Stimulated activated CD4-positive, alpha-beta T cell treated with anti-CD3 and anti-CD28 coated beads, Interleukin-4, amount 100 ng/mL, for 4 hours (primary cell): Measurements from ENCODE around the gene OARD1.

Experiments
- DNase-seq, 2 experiments: peaks; one replicate each; pipeline ENCODE4 v3.0.0-alpha.2; 2020

The OARD1 gene

GRCh38 chr6:41046084-41046483 is 26.1 kb downstream of the OARD1 start:
- DNase-seq = no peak

- no peak for DNase-seq
These were observed 26.5 kb downstream of the OARD1 start for GRCh38 chr6:41045664-41046063.

- no peak for DNase-seq
These were observed 29.0 kb downstream of the OARD1 start for GRCh38 chr6:41043151-41043550.

GRCh38 chr6:41042226-41043055 is 29.7 kb downstream of the OARD1 start, which contains the start of gene TSPO2:
TSPO2 (plus strand) TSS chr6:41042467; CDS start chr6:41042986, 519 bp downstream.
- no peak for DNase-seq

- DNase-seq = no peak
These were observed 31.1 kb downstream of the OARD1 start for GRCh38 chr6:41040940-41041536.

GRCh38 chr6:41040101-41040939 is 31.8 kb downstream of the OARD1 start:
- no peak for DNase-seq

DNA sequence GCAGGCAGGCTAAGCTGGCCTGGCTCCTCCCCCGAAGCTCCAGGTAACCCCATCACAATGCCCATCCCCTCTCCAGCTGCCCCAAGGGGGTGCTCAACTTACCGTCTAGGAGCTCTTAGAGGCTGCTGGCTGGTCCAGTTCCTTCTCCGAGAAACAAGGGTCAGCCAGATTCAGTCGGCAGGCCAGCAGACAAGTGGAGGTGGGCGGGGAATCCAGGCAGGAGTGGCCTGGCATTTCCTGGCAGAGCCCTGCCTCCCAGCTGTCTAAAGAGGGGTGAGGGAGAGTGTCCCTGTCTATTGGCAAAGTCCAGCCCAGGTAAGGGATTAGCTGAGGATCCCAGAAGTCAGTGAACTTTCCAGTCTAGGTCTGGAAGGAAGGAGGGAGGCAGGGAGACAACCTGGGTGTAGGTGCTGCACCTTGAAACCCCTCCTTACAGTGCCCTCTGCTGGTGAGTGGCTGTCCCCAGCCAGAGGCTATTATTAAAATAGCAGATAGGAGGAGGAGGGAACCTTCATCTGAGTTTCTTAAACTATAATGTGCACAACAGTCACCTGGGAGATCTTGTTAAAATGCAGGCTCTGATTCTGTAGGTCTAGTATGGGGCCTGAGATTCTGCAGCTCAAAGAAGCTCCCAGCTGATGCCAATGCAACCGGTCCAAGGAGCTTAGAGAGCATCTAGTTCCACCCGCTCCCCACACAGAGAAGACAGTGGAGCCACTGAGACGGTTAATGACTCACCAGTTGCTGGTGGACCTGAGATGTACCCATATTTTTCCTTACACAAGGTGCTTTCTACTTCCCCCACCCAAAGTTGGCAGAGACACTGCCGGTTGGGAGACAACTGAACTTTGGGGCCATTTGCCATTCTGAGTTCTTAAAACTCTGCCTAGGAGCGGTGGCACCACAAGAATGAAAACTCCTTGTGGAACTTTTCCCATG is 32.8 kb downstream of the OARD1 start, which contains the start of gene UNC5CL:
TSS of gene UNC5CL (minus strand) at position 162 of the 939 bp plus-strand sequence. CDS start 4,147 bp downstream, outside the sequence.
- peak; percentile 42 to 46 for DNase-seq

DNA sequence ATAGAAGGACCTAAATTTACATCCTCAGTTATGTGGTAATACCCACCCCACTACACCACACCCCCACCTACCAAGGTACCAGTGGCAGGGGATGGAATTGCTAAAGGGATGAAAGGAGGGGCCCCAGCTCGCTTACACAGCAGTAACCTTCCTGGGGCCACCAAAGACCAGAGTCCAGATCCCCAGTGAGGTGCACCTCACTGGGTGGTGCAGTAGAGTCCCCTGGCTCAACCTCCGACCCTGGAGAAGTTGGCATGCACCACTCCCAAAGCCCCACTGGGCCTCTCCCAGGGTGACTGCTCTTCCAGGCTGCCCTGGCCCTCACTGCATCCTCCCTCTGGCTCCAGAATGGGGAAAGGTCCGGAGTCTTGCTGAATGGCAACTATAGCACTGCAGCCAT is 34.0 kb downstream of the OARD1 start:
- DNase-seq = no peak

GRCh38 chr6:41037107-41037900 is 34.9 kb downstream of the OARD1 start:
- DNase-seq = no peak

DNA sequence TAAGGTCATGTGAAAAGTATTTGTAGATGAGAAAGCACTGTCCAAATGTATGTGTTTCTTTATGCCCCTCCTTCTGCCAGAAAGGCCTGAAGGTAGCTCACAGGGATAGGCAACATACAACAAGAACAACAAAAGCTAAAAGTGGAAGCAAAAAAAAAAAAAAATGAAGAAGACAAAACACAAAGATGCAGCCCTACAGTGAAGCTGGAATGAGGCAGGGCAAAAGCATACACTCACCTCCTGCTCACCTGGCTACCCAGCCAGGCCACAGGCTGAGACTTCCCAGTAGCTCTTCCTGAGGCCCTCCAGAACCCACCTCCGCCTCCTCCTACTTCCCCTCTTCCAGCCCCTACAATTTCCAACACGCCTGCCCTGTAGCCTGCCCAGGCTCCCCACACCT is 35.6 kb downstream of the OARD1 start:
- DNase-seq = no peak

- no peak for DNase-seq
These were observed 36.0 kb downstream of the OARD1 start for GRCh38 chr6:41036186-41036585.

GRCh38 chr6:41033776-41034175 is 38.4 kb downstream of the OARD1 start:
- no peak for DNase-seq

- no peak for DNase-seq
These were observed 39.3 kb downstream of the OARD1 start for GRCh38 chr6:41032830-41033229.

DNA sequence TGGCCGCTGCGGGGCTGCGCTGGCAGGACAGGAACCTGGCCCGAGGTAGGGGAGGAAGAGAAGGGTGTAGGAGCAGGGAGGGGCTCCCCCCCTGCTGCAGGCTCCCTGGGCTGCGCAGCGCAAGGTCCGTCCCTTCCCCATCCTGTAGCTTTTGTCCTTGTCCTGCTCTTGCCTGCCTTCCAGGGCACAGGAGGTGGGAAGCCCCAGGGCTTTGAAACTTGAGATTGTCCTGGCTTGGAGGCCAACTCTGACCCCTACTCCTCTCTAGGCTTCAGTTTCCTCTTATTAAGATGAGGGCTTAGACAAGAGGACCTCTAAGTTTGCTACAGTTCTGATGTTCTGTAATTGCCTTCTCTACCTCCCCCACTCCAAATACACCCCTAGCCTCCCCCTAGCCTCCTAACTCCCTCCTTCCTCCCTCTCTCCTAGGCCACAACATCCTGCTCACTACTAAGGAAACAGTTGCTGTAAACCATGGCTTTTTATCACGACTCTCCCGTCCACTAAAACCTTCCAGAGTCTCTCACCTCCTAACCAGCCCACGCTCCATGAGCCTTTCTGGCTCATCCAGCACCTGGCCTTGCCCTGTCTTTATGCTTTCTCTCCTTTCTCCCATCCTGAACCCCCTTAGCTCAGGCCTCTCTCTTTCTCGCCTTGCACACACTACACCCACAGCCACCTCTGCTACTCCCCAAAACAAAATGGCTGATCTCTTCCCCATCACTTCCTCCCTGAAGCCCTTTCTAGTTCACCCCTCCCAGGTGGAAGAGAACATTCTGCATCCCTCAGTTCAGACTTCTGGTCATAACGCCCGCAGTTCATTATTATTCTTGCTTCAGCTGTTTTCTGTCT is 43.4 kb downstream of the OARD1 start:
- DNase-seq = no peak

DNA sequence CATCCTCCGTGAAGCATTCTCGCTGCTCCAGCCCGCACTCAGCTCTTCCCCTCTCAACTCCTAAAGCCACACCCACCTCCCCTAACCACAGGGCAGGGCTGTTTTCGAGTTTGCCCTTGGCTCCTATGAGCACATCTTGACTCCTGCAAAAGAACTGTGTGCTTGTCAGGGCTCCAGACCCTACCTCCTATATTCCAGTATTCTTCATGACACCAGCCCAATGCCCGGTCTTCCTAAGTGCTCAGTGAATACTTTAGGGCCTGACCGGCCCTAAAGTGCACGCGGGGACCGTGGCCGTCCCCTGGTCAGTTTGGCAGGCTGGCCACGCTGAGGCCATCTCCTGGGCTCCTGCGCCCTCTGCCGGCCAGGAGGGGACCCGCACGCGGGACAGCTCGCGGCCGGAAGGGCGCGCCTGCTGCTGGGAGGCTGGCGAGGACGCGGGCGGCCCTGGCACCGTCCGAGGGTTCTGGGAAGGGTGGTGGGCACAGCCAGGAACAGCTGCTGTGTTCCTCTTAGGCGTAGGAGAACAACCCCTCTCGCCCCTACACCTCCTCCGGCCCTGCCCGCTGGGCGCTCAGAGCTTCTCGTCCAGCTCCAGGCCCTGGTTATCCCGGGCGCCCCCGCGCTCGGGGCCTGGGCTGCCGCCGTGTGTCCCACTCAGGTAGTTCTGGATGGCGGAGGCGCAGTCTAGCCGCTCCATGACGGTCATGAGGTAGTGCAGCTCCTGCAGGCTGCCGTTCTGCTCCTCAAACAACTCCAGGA is 44.2 kb downstream of the OARD1 start:
- DNase-seq = peak; percentile 46 to 76

- no peak for DNase-seq
These were observed 44.9 kb downstream of the OARD1 start for GRCh38 chr6:41027241-41027640.

GRCh38 chr6:41025966-41026530 is 46.1 kb downstream of the OARD1 start:
- no peak for DNase-seq

DNA sequence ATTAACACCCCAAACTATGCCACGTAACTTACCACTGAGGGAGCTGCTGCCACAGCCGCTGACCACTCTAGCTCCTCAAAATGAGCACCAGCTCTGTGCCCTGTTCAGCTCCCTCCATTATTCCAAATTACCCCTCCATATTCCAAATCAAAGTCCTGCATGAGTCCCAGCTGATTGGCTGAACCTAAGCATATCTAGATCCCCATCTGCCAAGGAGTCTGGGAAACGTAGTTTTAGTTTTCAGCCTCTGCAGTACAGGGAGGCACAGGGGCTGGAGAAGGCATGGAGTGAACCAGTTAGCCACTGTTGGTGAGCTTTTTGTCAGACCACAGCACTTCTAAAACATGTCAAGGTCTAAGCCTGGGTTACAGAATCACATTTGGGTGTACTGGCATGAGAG is 49.0 kb downstream of the OARD1 start:
- no peak for DNase-seq

DNA sequence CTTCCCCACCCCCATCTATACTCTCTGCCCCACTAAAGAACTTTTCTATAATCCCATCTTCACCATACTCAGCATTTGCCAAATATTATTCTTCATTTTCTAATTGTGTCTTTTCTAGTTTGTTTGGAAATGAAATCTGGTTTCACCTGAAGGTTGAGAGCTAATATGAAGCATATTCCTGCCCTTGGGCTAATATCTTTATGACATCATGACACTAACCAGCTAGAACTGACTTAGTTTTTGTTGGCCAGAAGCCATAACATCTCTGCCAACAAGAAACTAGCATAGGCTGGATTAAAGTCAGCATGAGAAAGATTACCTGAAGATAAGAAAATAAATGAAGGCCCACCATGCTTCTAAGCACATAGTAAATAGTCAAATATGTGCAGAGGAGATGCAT is 49.9 kb downstream of the OARD1 start:
- no peak for DNase-seq
